CD4-positive, alpha-beta T cell treated with Interleukin-2 at 100 ng/mL for 4 hours (primary cell): Measurements from ENCODE around the gene INPP5A.
A peak's percentile ranks its signal among the peaks of the same experiment; 100 is the strongest.

Experiments used
- DNase-seq: peaks from one replicate; pipeline ENCODE4 v3.0.0-alpha.2; 2020; ENCODE audit warnings: low spot score

The INPP5A gene

GRCh38 chr10:132579027-132579859 lies 41.7 kb downstream of the INPP5A start:
- no peak for DNase-seq

- no peak for DNase-seq
These were observed 42.6 kb downstream of the INPP5A start for GRCh38 chr10:132580143-132580542.

- no peak for DNase-seq
These were observed 43.0 kb downstream of the INPP5A start for GRCh38 chr10:132580617-132581016.

- DNase-seq: no peak
These were observed 44.5 kb downstream of the INPP5A start for GRCh38 chr10:132582137-132582536.

GRCh38 chr10:132582771-132583170 lies 45.2 kb downstream of the INPP5A start:
- DNase-seq: no peak

GRCh38 chr10:132583456-132583855 lies 45.9 kb downstream of the INPP5A start:
- no peak for DNase-seq

- DNase-seq: no peak
These were observed 46.5 kb downstream of the INPP5A start for GRCh38 chr10:132584081-132584480.

- no peak for DNase-seq
These were observed 48.4 kb downstream of the INPP5A start for GRCh38 chr10:132585732-132586722.

GRCh38 chr10:132586739-132587138 lies 49.2 kb downstream of the INPP5A start:
- no peak for DNase-seq

GRCh38 chr10:132587175-132587574 lies 49.6 kb downstream of the INPP5A start:
- DNase-seq: no peak

- DNase-seq: peak; percentile 38
These were observed 50.9 kb downstream of the INPP5A start for GRCh38 chr10:132588301-132589013.

- no peak for DNase-seq
These were observed 51.4 kb downstream of the INPP5A start for GRCh38 chr10:132589015-132589414.

- no peak for DNase-seq
These were observed 52.1 kb downstream of the INPP5A start for GRCh38 chr10:132589681-132590080.

- DNase-seq: no peak
These were observed 52.6 kb downstream of the INPP5A start for GRCh38 chr10:132590094-132590751.

GRCh38 chr10:132590752-132591121 lies 53.1 kb downstream of the INPP5A start:
- DNase-seq: no peak

GRCh38 chr10:132591166-132591971 lies 53.8 kb downstream of the INPP5A start:
- DNase-seq: no peak

- no peak for DNase-seq
These were observed 55.3 kb downstream of the INPP5A start for GRCh38 chr10:132592790-132593383.

GRCh38 chr10:132593389-132593788 lies 55.8 kb downstream of the INPP5A start:
- peak; percentile 11 for DNase-seq

GRCh38 chr10:132593900-132594876 lies 56.6 kb downstream of the INPP5A start:
- DNase-seq: no peak
